Endothelial cell of umbilical vein (primary cell): Measurements from ENCODE around the gene ASB1.

Experiments used
- EZH2 ChIP-seq: IDR thresholded peaks from 2 replicates; pipeline ENCODE4 v1.6.1; 2012; ENCODE audit warnings: borderline replicate concordance, low read depth, mild to moderate bottlenecking, moderate library complexity, low read length, inconsistent platforms; ENCODE audit not compliant: severe bottlenecking
- FOS ChIP-seq: IDR thresholded peaks from 2 replicates; pipeline ENCODE4 v1.6.1; 2011; ENCODE audit warnings: mild to moderate bottlenecking, low read length, moderate library complexity, borderline replicate concordance; ENCODE audit not compliant: insufficient read depth
- MYC ChIP-seq: IDR thresholded peaks from one replicate; pipeline ENCODE4 v1.6.1; 2011; ENCODE audit warnings: mild to moderate bottlenecking, low read depth, low read length
- POLR2A ChIP-seq: IDR thresholded peaks from 2 replicates; pipeline ENCODE4 v1.6.1; 2012; ENCODE audit warnings: low read depth, mild to moderate bottlenecking, control low read depth, low read length
- POLR2AphosphoS5 ChIP-seq: IDR thresholded peaks from 2 replicates; pipeline ENCODE4 v1.6.1; 2012; ENCODE audit warnings: low read depth, mild to moderate bottlenecking, control low read depth, low read length, moderate library complexity; ENCODE audit not compliant: insufficient read depth
- TF ChIP-seq, protein P1 (sequence below), 2 donors: IDR thresholded peaks; 1 replicate in 1 of 2; 2 replicates in 1 of 2; pipeline ENCODE4 v1.5.1; 2011; ENCODE audit warnings: low read length in 2 of 2, mild to moderate bottlenecking in 2 of 2, moderate library complexity in 2 of 2, control low read depth in 1 of 2, inconsistent platforms in 1 of 2, low read depth in 1 of 2; ENCODE audit not compliant: insufficient read depth in 1 of 2; ENCODE audit errors: extremely low read depth in 1 of 2
- TF ChIP-seq, protein P2 (sequence below): IDR thresholded peaks from 2 replicates; pipeline ENCODE4 v1.6.1; 2011; ENCODE audit not compliant: insufficient read depth, insufficient read length

DNA sequence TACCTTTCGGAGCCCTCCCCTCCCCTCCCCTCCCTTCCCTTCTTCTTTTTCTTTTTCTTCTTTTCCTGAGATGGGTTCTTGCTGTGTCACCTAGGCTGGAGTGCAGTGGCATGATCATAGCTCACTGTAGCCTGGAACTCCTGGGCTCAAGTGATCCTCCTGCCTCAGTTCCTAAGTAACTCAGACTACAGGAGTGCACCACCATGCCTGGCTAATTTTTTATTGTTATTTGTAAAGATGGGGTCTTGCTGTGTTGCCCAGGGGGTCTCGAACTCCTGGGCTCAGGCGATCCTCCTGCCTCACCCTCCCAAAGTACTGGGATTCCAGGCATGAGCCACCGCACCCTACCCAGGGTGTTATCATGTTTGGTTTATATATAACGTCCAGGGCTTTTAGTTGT, 66.7 kb downstream of the ASB1 start:
- TF ChIP-seq, protein P1, sequence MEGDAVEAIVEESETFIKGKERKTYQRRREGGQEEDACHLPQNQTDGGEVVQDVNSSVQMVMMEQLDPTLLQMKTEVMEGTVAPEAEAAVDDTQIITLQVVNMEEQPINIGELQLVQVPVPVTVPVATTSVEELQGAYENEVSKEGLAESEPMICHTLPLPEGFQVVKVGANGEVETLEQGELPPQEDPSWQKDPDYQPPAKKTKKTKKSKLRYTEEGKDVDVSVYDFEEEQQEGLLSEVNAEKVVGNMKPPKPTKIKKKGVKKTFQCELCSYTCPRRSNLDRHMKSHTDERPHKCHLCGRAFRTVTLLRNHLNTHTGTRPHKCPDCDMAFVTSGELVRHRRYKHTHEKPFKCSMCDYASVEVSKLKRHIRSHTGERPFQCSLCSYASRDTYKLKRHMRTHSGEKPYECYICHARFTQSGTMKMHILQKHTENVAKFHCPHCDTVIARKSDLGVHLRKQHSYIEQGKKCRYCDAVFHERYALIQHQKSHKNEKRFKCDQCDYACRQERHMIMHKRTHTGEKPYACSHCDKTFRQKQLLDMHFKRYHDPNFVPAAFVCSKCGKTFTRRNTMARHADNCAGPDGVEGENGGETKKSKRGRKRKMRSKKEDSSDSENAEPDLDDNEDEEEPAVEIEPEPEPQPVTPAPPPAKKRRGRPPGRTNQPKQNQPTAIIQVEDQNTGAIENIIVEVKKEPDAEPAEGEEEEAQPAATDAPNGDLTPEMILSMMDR (IDR thresholded peaks at IDR 0.05; ENCODE audit: extremely low read depth in 1 of 2, insufficient read depth in 1 of 2, low read depth in 1 of 2, low read length in 2 of 2): no peak
- TF ChIP-seq, protein P2, sequence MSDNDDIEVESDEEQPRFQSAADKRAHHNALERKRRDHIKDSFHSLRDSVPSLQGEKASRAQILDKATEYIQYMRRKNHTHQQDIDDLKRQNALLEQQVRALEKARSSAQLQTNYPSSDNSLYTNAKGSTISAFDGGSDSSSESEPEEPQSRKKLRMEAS: no peak
- TF ChIP-seq POLR2AphosphoS5 (no peak), POLR2A (no peak), MYC (no peak), FOS (no peak), EZH2 (no peak)
